ENCODE data around the gene STARD3NL. TPM values are rescaled to one million over a fixed set of nuclear protein-coding genes. Genes with fewer than 3 reads are reported as not detected.

Gene STARD3NL
- total and polyA plus RNA-seq, 8 donors: 9.3 to 61.6 (median 23.8) TPM

GRCh38 chr7:38153515-38153914, 24.5 kb upstream of the STARD3NL start:
- Histone ChIP-seq H3K27ac (no peak overlapping the region), H3K27me3 (no peaks in the 10 kb centered on the region), H3K4me3 (no peak overlapping the region), H3K4me1 (no peaks in the 10 kb centered on the region), H3K9me3 (no peaks in the 10 kb centered on the region), H3K36me3 (no peaks in the 10 kb centered on the region)
- intact Hi-C loops (cut with DNase I; ENCODE audit: low total_unique reads): no loop called here
- no peak for TF ChIP-seq POLR2A (IDR thresholded peaks at IDR 0.05)
- TF ChIP-seq, protein P1, sequence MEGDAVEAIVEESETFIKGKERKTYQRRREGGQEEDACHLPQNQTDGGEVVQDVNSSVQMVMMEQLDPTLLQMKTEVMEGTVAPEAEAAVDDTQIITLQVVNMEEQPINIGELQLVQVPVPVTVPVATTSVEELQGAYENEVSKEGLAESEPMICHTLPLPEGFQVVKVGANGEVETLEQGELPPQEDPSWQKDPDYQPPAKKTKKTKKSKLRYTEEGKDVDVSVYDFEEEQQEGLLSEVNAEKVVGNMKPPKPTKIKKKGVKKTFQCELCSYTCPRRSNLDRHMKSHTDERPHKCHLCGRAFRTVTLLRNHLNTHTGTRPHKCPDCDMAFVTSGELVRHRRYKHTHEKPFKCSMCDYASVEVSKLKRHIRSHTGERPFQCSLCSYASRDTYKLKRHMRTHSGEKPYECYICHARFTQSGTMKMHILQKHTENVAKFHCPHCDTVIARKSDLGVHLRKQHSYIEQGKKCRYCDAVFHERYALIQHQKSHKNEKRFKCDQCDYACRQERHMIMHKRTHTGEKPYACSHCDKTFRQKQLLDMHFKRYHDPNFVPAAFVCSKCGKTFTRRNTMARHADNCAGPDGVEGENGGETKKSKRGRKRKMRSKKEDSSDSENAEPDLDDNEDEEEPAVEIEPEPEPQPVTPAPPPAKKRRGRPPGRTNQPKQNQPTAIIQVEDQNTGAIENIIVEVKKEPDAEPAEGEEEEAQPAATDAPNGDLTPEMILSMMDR (IDR thresholded peaks at IDR 0.05): no peak
- TF ChIP-seq POLR2AphosphoS5 (IDR thresholded peaks at IDR 0.05): no peak
- no peak for TF ChIP-seq EP300 (IDR thresholded peaks at IDR 0.05)
- no peak for DNase-seq
- WGBS, 5 donors: 53 to 85% (median 69%) methylated on average over 1 of the region's 1 CpG

DNA sequence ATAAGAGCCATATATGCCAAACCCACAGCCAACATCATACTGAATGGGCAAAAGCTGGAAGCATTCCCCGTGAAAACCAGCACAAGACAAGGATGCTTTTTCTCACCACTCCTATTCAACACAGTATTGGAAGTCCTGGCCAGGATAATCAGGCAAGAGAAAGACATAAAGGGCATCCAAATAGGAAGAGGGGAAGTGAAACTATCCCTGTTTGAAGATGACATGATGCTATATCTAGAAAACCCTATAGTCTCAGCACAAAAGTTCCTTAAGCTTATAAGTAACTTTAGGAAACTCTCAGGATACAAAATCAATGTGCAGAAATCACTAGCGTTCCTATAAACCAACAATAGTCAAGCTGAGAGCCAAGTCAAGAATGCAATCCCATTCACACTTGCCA, 23.8 kb upstream of the STARD3NL start:
- Histone ChIP-seq H3K9me3 (no peaks in the 10 kb centered on the region), H3K27ac (no peak overlapping the region)
- 40 to 91% (median 69%) methylated on average over 2 of the region's 2 CpGs for WGBS, 5 donors

GRCh38 chr7:38160003-38160571, 18.0 kb upstream of the STARD3NL start:
- H3K4me1 ChIP-seq: no peaks in the 10 kb centered on the region
- H3K27me3 ChIP-seq: no peaks in the 10 kb centered on the region
- intact Hi-C loops (cut with DNase I; ENCODE audit: low total_unique reads): no loop called here
- no peak overlapping the region for H3K27ac ChIP-seq
- DNase-seq: no peak
- 42 to 66% (median 46%) methylated on average over 5 of the region's 5 CpGs for WGBS, 5 donors
- H3K4me3 ChIP-seq: no peak overlapping the region
- TF ChIP-seq POLR2AphosphoS5 (IDR thresholded peaks at IDR 0.05): no peak
- TF ChIP-seq, protein P1 (IDR thresholded peaks at IDR 0.05): no peak
- TF ChIP-seq EP300 (IDR thresholded peaks at IDR 0.05): no peak
- no peak for TF ChIP-seq POLR2A (IDR thresholded peaks at IDR 0.05)
- H3K9me3 ChIP-seq: no peaks in the 10 kb centered on the region
- H3K36me3 ChIP-seq: no peaks in the 10 kb centered on the region

More for the DNA sequence above, 23.8 kb upstream of the STARD3NL start:
- intact Hi-C loops (cut with DNase I; ENCODE audit: low total_unique reads): no loop called here
- H3K36me3 ChIP-seq: no peaks in the 10 kb centered on the region
- TF ChIP-seq POLR2A (IDR thresholded peaks at IDR 0.05) (no peak), POLR2AphosphoS5 (IDR thresholded peaks at IDR 0.05) (no peak), EP300 (IDR thresholded peaks at IDR 0.05) (no peak)
- TF ChIP-seq, protein P1 (IDR thresholded peaks at IDR 0.05): no peak
- H3K4me1 ChIP-seq: no peaks in the 10 kb centered on the region
- DNase-seq: no peak
- no peak overlapping the region for H3K4me3 ChIP-seq
- no peaks in the 10 kb centered on the region for H3K27me3 ChIP-seq

DNA sequence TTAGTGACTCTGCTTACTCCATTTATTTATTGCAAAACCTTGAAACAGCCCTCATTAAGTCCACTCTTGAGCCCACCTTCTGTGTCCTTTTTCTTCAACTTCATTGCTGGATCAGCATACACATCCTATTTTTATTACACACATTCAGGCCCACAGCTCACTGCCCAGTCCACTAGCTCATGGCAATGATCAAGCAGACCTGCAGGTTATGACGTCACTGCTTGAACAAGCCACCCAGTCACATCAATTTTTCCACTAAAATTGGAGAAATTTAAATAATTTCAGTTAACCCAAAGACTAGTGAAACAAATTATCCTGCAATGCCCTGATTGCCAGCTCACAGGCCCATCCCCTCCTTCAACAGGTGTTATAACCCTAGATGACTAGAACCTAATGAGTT, 16.0 kb upstream of the STARD3NL start:
- Histone ChIP-seq H3K4me3 (no peak overlapping the region), H3K9me3 (no peaks in the 10 kb centered on the region), H3K4me1 (no peaks in the 10 kb centered on the region), H3K36me3 (no peaks in the 10 kb centered on the region), H3K27ac (no peak overlapping the region), H3K27me3 (no peaks in the 10 kb centered on the region)
- DNase-seq: no peak
- 63 to 73% (median 69%) methylated on average over 1 of the region's 1 CpG for WGBS, 5 donors
- TF ChIP-seq, protein P1 (IDR thresholded peaks at IDR 0.05): no peak
- TF ChIP-seq EP300 (IDR thresholded peaks at IDR 0.05): no peak
- TF ChIP-seq POLR2AphosphoS5 (IDR thresholded peaks at IDR 0.05): no peak
- no peak for TF ChIP-seq POLR2A (IDR thresholded peaks at IDR 0.05)
- intact Hi-C loops (cut with DNase I; ENCODE audit: low total_unique reads): no loop called here
